GM18517 (cell line): ENCODE results near the gene RTP3.
"Not testable (repeated sequence)": the region's sequence is repeated elsewhere in the genome, so short reads cannot be mapped to it uniquely, and the experiment has no call there.

Experiments used
- ATAC-seq: cut with Tn5 transposase; IDR thresholded peaks from one replicate; pipeline ENCODE4 v1.9.1; 2021; ENCODE audit warnings: mild to moderate bottlenecking, moderate library complexity; ENCODE audit not compliant: unreplicated experiment

RTP3 gene

DNA sequence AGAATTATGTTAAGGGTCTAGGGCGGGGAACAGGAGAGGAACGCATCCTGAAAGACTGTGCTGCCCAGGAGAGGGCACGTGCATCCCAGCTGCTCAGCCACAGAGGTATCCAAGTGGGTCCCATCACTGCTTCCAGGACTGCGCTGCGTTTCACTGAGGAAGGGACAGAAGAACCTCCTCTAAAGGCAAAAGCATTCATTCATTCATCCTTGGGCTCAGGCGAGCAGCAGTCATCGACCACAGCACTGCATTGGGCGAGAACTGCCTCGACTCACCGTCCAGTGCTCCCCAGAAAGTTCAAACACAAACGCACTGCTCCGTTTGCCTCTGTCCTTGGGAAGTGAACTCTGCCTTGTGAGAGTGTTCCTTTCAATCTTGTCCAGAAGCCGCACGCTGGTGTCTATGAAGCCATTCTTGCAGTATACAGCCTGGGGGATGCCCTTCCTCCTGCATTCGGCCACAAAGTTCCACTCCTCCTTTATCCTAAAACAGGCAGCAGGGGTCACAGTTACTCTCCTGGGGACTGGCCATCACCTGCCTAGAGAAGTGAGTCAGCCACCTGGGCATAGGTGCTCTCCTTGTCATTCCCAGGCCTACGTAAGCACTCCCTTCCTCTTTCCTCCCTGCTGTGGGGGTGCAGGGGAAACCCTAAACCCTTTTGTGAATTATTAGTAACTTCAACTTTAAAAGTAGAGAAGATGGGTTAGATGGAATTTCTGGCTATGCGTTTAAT lies 47.2 kb downstream of the RTP3 start:
- ATAC-seq, result no peak

DNA sequence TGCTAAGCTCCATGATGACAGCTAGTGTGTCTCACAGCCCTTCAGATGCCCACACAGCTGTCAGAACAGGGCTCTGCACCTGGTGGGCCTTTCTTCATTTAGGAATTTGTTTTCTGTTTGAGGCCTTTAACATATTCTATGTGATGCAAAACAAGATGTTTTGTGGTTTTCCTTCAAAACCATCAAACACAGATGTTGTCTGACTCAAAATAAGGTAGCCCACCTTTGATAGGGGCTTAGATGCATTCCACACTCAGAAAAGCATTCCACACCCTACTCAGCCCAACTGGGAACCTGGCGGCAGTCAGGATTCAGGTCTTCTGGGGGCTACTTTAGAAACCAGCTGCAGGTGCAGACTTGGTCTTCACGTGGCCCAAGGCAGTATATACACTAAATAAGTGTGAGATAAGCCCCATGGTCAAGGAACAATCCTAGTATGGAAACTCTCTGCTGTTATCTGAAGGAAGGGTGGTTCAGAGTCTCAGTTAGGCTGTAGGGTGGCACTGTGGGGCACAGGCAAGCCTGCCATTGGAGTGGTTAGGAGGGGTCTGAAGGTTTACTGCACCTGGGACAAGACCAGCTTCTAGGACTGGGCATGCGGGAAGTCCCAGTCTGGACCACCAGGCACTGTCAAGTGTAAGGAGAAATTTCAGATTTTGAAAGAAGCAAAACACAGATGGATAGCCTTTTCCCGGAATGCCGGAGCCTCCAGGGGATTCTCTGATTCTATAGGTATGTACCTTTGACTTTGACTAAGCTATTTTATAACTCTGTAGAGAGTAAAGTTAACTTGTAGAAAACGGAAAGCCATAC lies 48.2 kb downstream of the RTP3 start:
- no peak for ATAC-seq

DNA sequence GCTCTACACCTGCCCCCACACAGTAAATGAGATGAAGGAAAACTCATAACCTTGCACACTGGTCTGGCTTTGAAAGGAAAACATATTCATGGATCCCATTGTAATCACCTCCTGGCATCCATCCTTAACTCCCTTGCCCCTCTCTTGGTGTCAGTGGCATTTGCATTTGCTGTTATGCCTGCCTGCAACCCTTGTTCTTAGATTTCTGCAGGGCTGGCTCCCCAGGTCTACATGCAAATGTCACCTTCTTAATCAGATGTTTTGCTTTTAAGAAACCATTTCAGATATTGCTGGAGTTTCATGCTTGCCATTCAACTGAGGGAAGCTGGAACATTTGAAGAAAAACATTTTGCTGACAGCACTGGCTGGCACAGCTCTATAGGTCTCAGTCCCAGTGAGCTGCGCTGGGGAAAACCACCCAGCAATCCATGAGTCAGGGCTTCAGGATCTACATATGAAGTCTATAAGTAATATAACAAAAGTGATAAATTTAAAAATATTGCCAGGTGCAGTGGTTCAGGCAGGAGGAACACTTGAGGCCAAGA lies 49.2 kb downstream of the RTP3 start:
- ATAC-seq, result no peak

DNA sequence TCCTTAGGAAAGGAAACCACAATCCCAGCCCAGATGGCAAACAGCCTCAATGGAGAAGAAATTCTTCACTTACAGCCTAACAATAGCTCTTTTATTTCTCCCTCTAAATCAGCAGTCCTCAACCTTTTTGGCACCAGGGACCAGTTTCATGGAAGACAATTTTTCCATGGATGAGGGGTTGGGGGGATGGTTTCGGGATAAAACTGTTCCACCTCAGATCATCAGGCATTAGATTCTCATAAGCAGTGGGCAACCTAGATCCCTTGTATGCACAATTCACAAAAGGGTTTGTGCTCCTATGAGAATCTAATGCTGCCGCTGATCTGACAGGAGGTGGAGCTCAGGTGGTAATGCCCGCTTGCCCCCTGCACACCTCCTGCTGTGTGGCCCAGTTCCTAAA lies 50.8 kb downstream of the RTP3 start:
- ATAC-seq, result not testable (repeated sequence)

DNA sequence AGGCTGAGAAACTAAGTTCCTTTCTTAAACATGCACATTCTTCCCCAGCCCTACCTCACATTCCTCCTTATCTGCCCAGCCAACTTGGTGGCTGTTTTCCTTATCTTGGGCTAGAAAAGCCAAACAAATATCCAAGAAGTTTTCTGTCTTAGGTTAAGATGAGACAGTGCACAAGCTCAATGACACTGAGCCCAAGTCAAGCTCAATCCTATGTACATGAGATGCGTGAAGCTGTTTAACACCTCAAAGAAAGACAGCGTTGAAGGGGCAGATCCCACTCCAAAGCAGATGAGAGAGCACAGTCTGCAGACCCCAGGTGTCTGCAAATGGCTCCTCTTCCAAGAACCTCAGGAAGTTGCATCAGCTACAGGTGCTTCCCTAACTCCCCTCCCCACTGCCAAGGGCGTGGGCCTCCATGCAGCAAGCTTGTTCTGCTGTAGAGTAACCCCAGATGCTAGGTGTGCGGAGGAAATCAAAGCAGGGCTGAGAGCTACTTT lies 51.7 kb downstream of the RTP3 start:
- no peak for ATAC-seq

DNA sequence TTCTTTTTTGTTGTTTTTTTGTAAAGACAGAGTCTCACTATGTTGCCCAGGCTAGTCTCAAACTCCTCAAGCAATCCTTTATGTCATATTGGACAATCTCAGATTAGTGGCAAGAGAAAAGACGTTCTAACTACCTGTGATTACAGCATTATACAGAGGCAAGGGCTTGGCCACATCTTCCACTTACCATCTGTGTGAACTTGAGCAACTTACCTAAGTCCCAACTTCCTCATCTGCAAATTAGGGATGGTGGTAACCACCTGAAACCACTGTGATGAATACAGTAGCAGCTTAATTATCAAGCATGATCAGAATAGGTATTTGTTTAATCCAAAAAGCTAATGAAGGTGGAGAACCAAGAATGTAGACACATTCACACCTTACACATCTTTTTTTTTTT lies 52.2 kb downstream of the RTP3 start:
- ATAC-seq, result no peak
